GM12878 (cell line): ENCODE results near the gene PRDM2. TPM values are rescaled to one million over a fixed set of nuclear protein-coding genes. Genes with fewer than 3 reads are reported as not detected.

Source experiments
- ATAC-seq: fragments of 200-7000 bp; cut with Tn5 transposase; 3 replicates; pipeline ENCODE4 v1.9.1; 2020; ENCODE audit warnings: mild to moderate bottlenecking, moderate library complexity
- BruUV-seq: library from RNA; stranded (reverse); fragments of 400-500 nt; replicated peaks from 2 replicates; lab custom pipeline; 2021; lab: Mats Ljungman, UMichigan
- CTCF ChIA-PET: fragments of 300-600 bp; sonication (Branson Sonifier 250); formaldehyde crosslinking; extraction: SDS; loops from one replicate; lab custom pipeline; 2021; ENCODE audit warnings: inconsistent platforms; lab: Yijun Ruan, JAX
- POLR2A ChIA-PET: fragments of 350-600 bp; formaldehyde crosslinking; extraction: SDS; loops from one replicate; lab custom pipeline; 2021; ENCODE audit warnings: inconsistent platforms; lab: Charles Lee
- RAD21 ChIA-PET: fragments of 300-600 bp; sonication (Branson Sonifier 250); formaldehyde crosslinking; loops from one replicate; lab custom pipeline; 2023; ENCODE audit warnings: antibody characterized with exemption; ENCODE audit not compliant: unreplicated experiment; lab: Charles Lee
- SMC1A ChIA-PET: fragments of 300-600 bp; sonication (Branson Sonifier 250); formaldehyde crosslinking; loops from one replicate; lab custom pipeline; 2023; ENCODE audit not compliant: unreplicated experiment, uncharacterized antibody; lab: Charles Lee
- DNase-seq: peaks from one replicate; pipeline ENCODE4 v3.0.0-alpha.2; 2011; ENCODE audit warnings: low read depth, low spot score
- FAIRE-seq: peaks from 3 replicates; lab custom pipeline; 2011; peaks lifted over from hg19 to GRCh38; lab: Jason Lieb, UNC
- H2AFZ ChIP-seq: 2 replicates; pipeline ENCODE4 v1.6.0; 2011; ENCODE audit warnings: low read depth, low read length, control low read depth; ENCODE audit not compliant: control insufficient read depth
- H3K27ac ChIP-seq: 2 replicates; pipeline ENCODE4 v1.5.1; 2011; ENCODE audit warnings: control low read depth; ENCODE audit not compliant: control insufficient read depth, insufficient read depth
- H3K27me3 ChIP-seq, 2 experiments: replicated peaks in 1 of 2; 2 replicates each; pipeline versions ENCODE4 v1.6.0 to v1.6.1; 2011; ENCODE audit warnings: low read length in 1 of 2; ENCODE audit not compliant: control insufficient read depth in 2 of 2, insufficient read depth in 2 of 2
- H3K36me3 ChIP-seq, 2 experiments: 2 replicates each; pipeline ENCODE4 v1.5.1; 2011; ENCODE audit warnings: low read length in 1 of 2; ENCODE audit not compliant: control insufficient read depth in 2 of 2, insufficient read depth in 2 of 2
- H3K4me1 ChIP-seq: 2 replicates; pipeline ENCODE4 v1.6.1; 2011; ENCODE audit warnings: mild to moderate bottlenecking, low read length, moderate library complexity, mixed read lengths; ENCODE audit not compliant: control insufficient read depth, insufficient read depth
- H3K4me2 ChIP-seq: 2 replicates; pipeline ENCODE4 v1.6.0; 2011; ENCODE audit warnings: control low read depth; ENCODE audit not compliant: control insufficient read depth, insufficient read depth
- H3K4me3 ChIP-seq: fragments of 200-600 bp; sonication (generic); 2 replicates; pipeline ENCODE4 v1.5.1; 2016
- H3K79me2 ChIP-seq: 2 replicates; pipeline ENCODE4 v1.6.0; 2011; ENCODE audit warnings: low read length; ENCODE audit not compliant: control insufficient read depth, insufficient read depth
- H3K9ac ChIP-seq: 2 replicates; pipeline ENCODE4 v1.8.0; 2011; ENCODE audit warnings: low read length, control low read depth, mixed read lengths; ENCODE audit not compliant: control insufficient read depth, insufficient read depth
- H3K9me3 ChIP-seq: replicated peaks from 3 replicates; pipeline ENCODE4 v1.5.1; 2011; ENCODE audit warnings: mild to moderate bottlenecking, low read length; ENCODE audit not compliant: control insufficient read depth, insufficient read depth
- H4K20me1 ChIP-seq: 2 replicates; pipeline ENCODE4 v1.6.0; 2011; ENCODE audit not compliant: control insufficient read depth, insufficient read depth
- BCL11A ChIP-seq: IDR thresholded peaks from 2 replicates; pipeline ENCODE4 v1.6.1; 2011; ENCODE audit warnings: low read depth, low read length
- CHD2 ChIP-seq: IDR thresholded peaks from 2 replicates; pipeline ENCODE4 v1.6.1; 2011; ENCODE audit warnings: low read depth, low read length, improper control_type of control experiment, borderline replicate concordance
- CREB1 ChIP-seq: IDR thresholded peaks from 2 replicates; pipeline ENCODE4 v1.6.1; 2012; ENCODE audit warnings: low read depth, mild to moderate bottlenecking, inconsistent platforms
- FOXK2 ChIP-seq: fragments of 450-650 bp; IDR thresholded peaks from 2 replicates; pipeline ENCODE4 v1.6.1; 2017; ENCODE audit warnings: mild to moderate bottlenecking, moderate library complexity
- GABPA ChIP-seq: IDR thresholded peaks from 2 replicates; pipeline ENCODE4 v1.6.1; 2014; ENCODE audit warnings: antibody characterized with exemption, low read depth, mild to moderate bottlenecking, inconsistent platforms
- IRF4 ChIP-seq: IDR thresholded peaks from 2 replicates; pipeline ENCODE4 v1.6.1; 2011; ENCODE audit warnings: low read depth, low read length
- JUND ChIP-seq: IDR thresholded peaks from 2 replicates; pipeline ENCODE4 v1.6.1; 2012; ENCODE audit warnings: low read depth, mild to moderate bottlenecking, low read length, improper control_type of control experiment, moderate library complexity
- PML ChIP-seq: IDR thresholded peaks from 2 replicates; pipeline ENCODE4 v1.6.1; 2012; ENCODE audit warnings: low read length, inconsistent platforms
- RBBP5 ChIP-seq: fragments of 200-600 bp; sonication (generic); conservative IDR thresholded peaks from 2 replicates; pipeline ENCODE4 v1.6.1; 2016
- SKIL ChIP-seq: fragments of 450-650 bp; IDR thresholded peaks from 2 replicates; pipeline ENCODE4 v1.6.1; 2017; ENCODE audit warnings: mild to moderate bottlenecking, low read depth, inconsistent platforms; ENCODE audit not compliant: poor library complexity, severe bottlenecking
- SMC3 ChIP-seq: IDR thresholded peaks from 2 replicates; pipeline ENCODE4 v1.6.1; 2011; ENCODE audit warnings: low read length, improper control_type of control experiment, borderline replicate concordance
- TCF3 ChIP-seq: IDR thresholded peaks from 2 replicates; pipeline ENCODE4 v1.6.1; 2012; ENCODE audit warnings: low read depth, mild to moderate bottlenecking, low read length, borderline replicate concordance; ENCODE audit not compliant: insufficient read depth
- WGBS: methylation state at CpG from one replicate; pipeline ENCODE4 v1.1.6; 2016; ENCODE audit warnings: low lambda C conversion rate; ENCODE audit not compliant: insufficient replicate concordance, insufficient coverage; ENCODE audit errors: missing lambda C conversion rate; 5-methylcytosine and 5-hydroxymethylcytosine counted together
- in situ Hi-C: fragments of 300-500 bp; cut with MboI; formaldehyde crosslinking; loops from 9 replicates; pipeline ENCODE4 v1.14.3; 2018; ENCODE audit warnings: mixed read lengths
- intact Hi-C: fragments of 100-400 bp; cut with micrococcal nuclease; formaldehyde crosslinking; loops from one replicate; pipeline ENCODE4 v1.14.2; 2022; ENCODE audit not compliant: unreplicated experiment
- polyA plus RNA-seq, 11 experiments: library from polyadenylated mRNA; depleted of rRNA in 4 of 11; unstranded in 6 of 11; stranded (reverse) in 5 of 11; fragments of >200 nt; fragmentation: Nextera tagmentation in 4 of 11; fragmentation: Illumina TruSeq in 1 of 11; extraction: Ambion mirVana in 4 of 11; extraction: Trizol in 1 of 11; gene quantifications; 1 replicate in 1 of 11; 2 replicates in 10 of 11; pipeline versions ENCODE4 v1.2.1 to v1.2.3, GENCODE V29; 2011 to 2016; ENCODE audit warnings: inconsistent platforms in 2 of 11, missing spikeins in 2 of 11, low read depth in 1 of 11
- total RNA-seq, 4 experiments: library from RNA; depleted of rRNA in 3 of 4; stranded (reverse); fragments of >200 nt in 3 of 4; fragmentation: Illumina TruSeq in 1 of 4; extraction: Trizol in 1 of 4; gene quantifications; 2 replicates each; pipeline versions ENCODE4 v1.2.1 to v1.2.3, GENCODE V29; 2013 to 2021

The PRDM2 gene
- total and polyA plus RNA-seq, 10 of the 15 experiments (the other 5 are each of a cell fraction or from before 2014, with no cell fraction given): 8.4 to 45.1 (median 23.5) TPM

DNA sequence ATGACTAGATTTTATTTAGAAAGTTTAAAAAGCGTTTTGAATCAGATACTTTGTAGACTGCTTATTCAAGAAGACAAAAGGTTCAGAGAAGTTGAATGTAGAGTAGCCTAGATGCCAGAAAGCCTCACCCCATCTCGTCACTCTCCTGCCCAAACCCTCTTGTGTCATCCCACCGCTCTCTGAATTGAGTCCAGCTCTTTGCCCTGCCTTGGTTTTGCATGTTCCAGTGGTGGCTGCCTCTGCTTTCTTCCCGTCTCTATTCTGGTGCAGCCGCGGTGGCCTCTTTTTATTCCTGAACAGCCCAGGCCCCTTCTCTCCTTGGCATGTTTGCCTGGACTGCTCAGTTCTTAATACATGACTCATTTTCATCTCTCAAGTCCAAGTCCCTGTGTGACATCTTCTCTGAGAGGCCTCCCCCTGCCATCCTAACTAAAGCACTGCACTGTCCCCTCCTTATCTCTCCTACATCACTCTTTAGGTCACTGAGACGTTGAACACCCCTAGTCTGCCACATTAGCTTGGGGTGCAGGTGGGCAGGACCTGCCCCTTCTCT lies 22.9 kb downstream of the PRDM2 start:
- ChIA-PET POLR2A (interaction anchor here (1.0 to 1.3 kb wide), 2 partner anchors 10 to 27 kb away, joined by 3 to 6 read pairs; no protein-coding TSS in a partner anchor), CTCF (interaction anchor here (1.5 to 11.2 kb wide), 5 partner anchors 8 to 60 kb away, joined by 3 to 212 read pairs (median 9); no protein-coding TSS in a partner anchor), RAD21 (interaction anchor here (21.9 kb wide), 1 partner anchor 14 kb away, joined by 367 read pairs; no protein-coding TSS in a partner anchor), SMC1A (interaction anchor here (11.1 to 18.4 kb wide), 2 partner anchors 13 to 57 kb away, joined by 121 to 425 read pairs; no protein-coding TSS in a partner anchor)
- Histone ChIP-seq H3K4me2 (no peak overlapping the region), H3K27ac (no peak overlapping the region), H3K79me2 (peaks cover 79% of the 10 kb centered on the region), H4K20me1 (no peaks in the 10 kb centered on the region), H3K4me1 (peaks cover 17% of the 10 kb centered on the region), H3K9ac (no peak overlapping the region), H2AFZ (no peak overlapping the region), H3K9me3 (no peaks in the 10 kb centered on the region), H3K27me3 (no peaks in the 10 kb centered on the region), H3K4me3 (no peak overlapping the region), H3K36me3 (peaks cover 4 to 15% of the 10 kb centered on the region in 2 experiments)
- no peak for DNase-seq
- 99% methylated on average over 7 of the region's 7 CpGs for WGBS
- BruUV-seq: no TSS peak
- TF ChIP-seq PML (no peak), CREB1 (no peak), FOXK2 (no peak), IRF4 (no peak)
- FAIRE-seq: no peak
- intact Hi-C loops (no loop called here), in situ Hi-C loops (loop anchor here (25.0 kb wide), 1 partner anchor 1661 kb away; the partner anchor contains the start of gene TNFRSF8)
- ATAC-seq: no peak

- DNase-seq (no peak), FAIRE-seq (no peak), ATAC-seq (no peak)
- Histone ChIP-seq H3K27me3 (no peaks in the 10 kb centered on the region), H3K4me2 (no peak overlapping the region), H3K9me3 (no peaks in the 10 kb centered on the region), H3K79me2 (peaks cover 81% of the 10 kb centered on the region), H2AFZ (no peak overlapping the region), H3K9ac (no peak overlapping the region), H4K20me1 (no peaks in the 10 kb centered on the region), H3K4me3 (no peak overlapping the region), H3K36me3 (peaks cover 4 to 9% of the 10 kb centered on the region in 2 experiments), H3K27ac (no peak overlapping the region), H3K4me1 (peaks cover 26% of the 10 kb centered on the region)
- RAD21 ChIA-PET: interaction anchor here (5.1 to 21.9 kb wide), 2 partner anchors 15 to 58 kb away, joined by 50 to 367 read pairs; no protein-coding TSS in a partner anchor
- CTCF ChIA-PET: interaction anchor here (3.9 to 11.2 kb wide), 3 partner anchors 9 to 57 kb away, joined by 88 to 212 read pairs (median 98); no protein-coding TSS in a partner anchor
- no peak for TF ChIP-seq SKIL
- TF ChIP-seq SMC3: no peak
- TF ChIP-seq CHD2: no peak
- no peak for TF ChIP-seq GABPA
- TF ChIP-seq BCL11A: no peak
- TF ChIP-seq RBBP5: no peak
- no peak for TF ChIP-seq TCF3
- TF ChIP-seq JUND: no peak
- BruUV-seq: no TSS peak
- intact Hi-C loops (no loop called here), in situ Hi-C loops (loop anchor here (25.0 kb wide), 1 partner anchor 1662 kb away; the partner anchor contains the start of gene TNFRSF8)
- WGBS: 100% methylated on average over 4 of the region's 4 CpGs
- SMC1A ChIA-PET: interaction anchor here (3.4 to 18.4 kb wide), 3 partner anchors 14 to 58 kb away, joined by 14 to 425 read pairs (median 121); no protein-coding TSS in a partner anchor
- POLR2A ChIA-PET: interaction anchor here (1.1 to 7.2 kb wide), 3 partner anchors 11 to 21 kb away, joined by 4 to 48 read pairs (median 6); no protein-coding TSS in a partner anchor
Measured at GRCh38 chr1:13723810-13724209, 23.8 kb downstream of the PRDM2 start.
